AG09319 (cell line): ENCODE results near the gene FAM78B.

Experiments used
- DNase-seq: peaks from one replicate; pipeline ENCODE4 v3.0.0-alpha.2; 2010; ENCODE audit warnings: low read depth; ENCODE audit errors: extremely low read depth
- TF ChIP-seq, protein P1 (sequence below): IDR thresholded peaks from 2 replicates; pipeline ENCODE4 v1.5.1; 2011; ENCODE audit warnings: low read depth, mild to moderate bottlenecking, inconsistent platforms, low read length, moderate library complexity

Gene FAM78B

DNA sequence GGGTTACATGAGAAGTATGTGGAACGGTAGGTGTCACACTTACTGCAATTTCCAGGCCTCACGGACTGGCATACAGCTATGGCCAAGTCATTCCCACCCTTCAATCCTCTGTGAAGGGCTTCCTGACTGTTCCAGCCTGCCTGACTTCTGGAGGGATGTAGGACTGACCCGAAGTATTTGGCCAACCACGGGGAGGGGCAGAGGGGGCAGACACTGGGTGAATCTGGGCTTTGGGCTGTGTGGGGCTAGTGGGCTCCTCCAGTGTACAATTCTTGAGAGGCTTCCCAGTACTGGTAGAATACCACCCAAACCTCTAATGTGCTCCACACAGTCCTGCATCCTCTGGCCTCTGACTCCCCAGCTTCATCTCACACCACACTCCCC, 78.2 kb downstream of the FAM78B start:
- TF ChIP-seq, protein P1, sequence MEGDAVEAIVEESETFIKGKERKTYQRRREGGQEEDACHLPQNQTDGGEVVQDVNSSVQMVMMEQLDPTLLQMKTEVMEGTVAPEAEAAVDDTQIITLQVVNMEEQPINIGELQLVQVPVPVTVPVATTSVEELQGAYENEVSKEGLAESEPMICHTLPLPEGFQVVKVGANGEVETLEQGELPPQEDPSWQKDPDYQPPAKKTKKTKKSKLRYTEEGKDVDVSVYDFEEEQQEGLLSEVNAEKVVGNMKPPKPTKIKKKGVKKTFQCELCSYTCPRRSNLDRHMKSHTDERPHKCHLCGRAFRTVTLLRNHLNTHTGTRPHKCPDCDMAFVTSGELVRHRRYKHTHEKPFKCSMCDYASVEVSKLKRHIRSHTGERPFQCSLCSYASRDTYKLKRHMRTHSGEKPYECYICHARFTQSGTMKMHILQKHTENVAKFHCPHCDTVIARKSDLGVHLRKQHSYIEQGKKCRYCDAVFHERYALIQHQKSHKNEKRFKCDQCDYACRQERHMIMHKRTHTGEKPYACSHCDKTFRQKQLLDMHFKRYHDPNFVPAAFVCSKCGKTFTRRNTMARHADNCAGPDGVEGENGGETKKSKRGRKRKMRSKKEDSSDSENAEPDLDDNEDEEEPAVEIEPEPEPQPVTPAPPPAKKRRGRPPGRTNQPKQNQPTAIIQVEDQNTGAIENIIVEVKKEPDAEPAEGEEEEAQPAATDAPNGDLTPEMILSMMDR = no peak
- DNase-seq = no peak

DNA sequence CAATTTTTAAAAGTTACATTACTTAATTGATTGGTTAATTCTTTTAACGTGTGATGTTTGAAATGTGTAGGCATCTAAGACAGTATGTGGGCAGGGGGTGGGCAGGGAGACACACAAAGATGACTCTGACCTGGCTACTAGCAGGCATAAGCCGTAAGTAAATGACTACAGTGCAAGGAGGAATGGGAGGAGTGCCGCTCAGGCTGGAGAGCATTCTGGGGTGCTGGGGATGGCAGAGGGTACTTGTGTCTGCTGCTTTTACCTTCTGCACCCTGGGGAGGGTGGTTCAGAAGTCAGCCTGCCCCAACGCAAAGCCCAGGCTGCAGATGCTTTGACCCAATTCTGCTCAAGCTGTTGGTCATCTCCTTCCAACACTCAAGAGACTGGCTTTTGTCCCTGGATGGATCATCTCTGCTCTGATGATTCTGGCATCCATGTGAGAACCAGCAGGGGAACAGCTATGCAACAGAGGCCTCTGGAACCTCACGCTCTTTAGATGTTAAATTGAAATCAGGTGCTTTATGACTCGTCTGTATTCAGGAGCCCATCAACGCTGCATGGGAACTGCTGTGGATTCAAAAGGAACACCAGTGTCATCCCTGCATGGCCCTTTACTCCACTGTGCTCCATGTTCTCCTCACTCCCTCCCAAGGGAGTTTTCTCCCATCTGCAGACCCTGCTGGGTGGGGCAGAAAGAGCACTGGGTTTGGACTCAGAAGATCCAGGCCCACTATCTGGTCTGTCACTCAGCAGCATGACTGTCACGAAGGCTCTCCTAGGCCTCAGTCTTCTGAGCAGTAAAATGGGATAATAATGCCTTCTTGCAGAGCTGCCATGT, 78.8 kb downstream of the FAM78B start:
- DNase-seq = no peak
- TF ChIP-seq, protein P1 = no peak

DNA sequence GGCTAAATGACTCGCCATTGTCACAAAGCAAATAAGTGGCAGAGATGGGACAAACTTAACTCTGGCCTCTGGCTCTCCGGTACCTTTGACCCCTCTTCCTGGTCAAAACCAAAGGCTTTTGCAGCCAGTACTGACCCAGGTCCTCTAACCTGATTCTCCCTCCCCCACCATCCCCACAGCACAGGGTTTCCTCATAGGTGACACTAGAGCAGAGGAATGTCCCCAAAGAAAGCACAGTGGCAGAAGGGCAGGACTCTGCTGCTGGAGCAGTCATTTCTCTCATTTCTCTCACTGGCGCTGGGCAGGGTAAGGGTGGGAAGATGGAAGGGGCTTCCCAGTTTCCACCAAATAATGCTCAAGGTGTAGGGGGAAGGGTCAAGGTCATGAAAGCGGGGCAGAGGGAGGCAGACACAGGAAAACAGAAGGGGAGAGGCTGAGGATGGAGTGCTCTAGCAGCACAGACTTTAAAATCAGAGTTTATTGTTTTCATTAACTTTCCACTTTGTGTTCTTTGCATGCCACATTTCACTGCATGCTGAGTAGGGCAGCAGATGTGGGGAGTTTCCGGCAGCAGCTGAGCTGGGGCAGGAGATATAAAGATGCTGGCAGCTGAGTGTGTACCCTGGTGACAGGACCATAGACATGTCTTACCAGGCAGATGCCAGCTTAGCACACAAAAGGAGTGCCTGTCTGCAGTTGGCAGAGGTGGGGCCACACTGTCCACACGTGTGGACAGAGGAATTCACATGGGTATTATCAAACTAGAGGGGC, 80.5 kb downstream of the FAM78B start:
- no peak for DNase-seq
- TF ChIP-seq, protein P1 = no peak

DNA sequence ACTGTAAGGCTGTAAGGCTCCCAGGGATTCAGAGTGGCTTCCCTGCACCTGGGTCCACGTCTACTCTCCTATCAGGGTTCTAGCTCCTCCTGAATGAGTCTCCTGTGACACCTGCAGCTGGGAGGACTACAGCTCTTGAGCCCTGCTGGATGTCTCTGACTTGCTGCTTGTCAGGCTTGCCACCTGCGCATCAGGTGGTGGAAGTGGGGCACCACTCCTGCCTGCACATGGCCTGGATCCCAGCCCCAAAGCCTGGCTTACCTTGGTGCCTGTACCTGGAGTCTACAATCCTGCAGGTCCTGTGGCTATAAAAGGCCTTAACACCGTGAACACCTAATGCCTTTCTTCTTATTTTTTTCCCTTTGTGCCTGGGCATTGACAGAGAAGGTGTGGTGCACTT, 82.2 kb downstream of the FAM78B start:
- TF ChIP-seq, protein P1 = no peak
- DNase-seq = no peak

DNA sequence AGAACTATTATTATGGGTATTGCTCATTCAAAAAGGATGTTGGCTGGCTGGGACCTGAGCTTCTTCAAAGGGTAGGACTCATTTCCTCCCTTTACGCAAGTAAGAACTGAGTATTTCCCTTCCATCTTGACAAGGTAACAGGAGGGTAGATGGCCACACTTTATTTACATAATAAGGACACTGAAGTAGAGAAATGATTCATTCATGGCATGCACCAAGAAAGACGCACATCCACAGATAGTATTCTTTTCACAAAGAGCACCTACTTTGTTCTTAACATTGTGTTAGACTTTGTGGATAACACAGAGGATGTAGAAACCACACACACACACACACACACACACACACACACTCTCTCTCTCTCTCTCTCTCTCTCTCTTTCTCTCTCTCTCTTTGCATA, 82.9 kb downstream of the FAM78B start:
- no peak for DNase-seq
- TF ChIP-seq, protein P1 = no peak

DNA sequence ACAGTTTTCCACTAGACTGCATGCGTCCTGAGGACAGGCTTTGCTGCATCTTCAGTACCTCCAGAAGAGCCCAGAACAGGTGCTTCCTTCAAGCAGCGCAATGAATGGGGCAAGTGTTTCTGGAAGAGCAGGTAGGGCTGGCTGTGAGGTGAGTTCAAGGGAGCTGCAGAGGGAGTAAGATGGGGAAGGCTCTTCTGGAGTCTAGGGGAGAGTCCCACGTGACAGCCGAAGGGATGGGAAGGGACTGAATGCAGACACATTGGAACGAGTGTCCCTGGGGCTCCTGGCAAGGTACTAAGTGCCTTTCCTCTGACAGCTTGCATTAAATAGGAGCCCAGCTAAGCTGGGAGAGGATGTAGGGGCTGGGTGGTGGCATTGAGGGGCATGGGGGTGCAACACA, 84.2 kb downstream of the FAM78B start:
- no peak for DNase-seq
- TF ChIP-seq, protein P1 = no peak
